Right kidney (tissue), 1 donor: ENCODE measurements around the gene MINDY4.

Experiments used
- DNase-seq: peaks from one replicate; pipeline ENCODE4 v3.0.0-alpha.2; 2016

Gene MINDY4

DNA sequence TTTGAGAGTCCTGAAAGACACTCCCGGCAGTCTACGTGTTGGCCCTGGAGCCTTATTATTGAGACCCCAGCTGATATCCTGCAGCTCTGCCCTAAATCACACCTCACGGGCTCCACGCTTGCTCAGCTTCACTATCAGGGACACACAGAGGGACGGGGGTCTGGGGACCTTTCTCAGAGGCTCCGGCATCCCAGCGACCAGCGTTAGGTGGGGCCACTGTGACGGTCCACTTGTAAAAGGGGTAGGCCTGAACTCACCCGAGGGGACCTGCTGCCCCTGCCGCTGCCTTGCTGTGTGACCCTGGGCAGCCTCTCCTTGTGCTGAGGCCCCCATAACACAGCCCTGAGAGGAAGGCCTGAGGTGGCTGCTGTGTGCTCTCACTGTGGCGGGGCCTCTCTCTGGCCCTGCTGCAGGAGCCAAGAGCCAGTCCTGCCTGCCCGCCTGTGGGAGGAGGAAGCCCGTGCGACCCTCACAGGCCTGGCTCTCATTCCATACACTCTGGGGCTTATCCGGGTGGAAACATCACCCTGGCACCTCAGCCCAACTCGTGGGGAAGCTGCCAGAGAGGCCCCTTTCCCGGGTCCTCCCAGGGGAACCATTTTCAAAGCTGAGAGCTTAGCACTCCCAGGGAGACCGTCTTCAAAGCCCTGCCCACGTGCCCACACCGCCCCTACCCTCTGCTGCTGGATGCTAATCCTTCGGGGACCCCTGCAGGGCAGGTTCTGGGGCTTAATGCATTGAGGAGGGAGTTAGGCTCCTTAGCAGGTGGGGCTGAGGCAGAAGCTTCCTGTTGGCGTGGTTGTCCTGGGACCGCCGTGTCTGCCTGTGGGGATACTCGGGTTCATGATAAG is 162.1 kb downstream of the MINDY4 start:
- no peak for DNase-seq

DNA sequence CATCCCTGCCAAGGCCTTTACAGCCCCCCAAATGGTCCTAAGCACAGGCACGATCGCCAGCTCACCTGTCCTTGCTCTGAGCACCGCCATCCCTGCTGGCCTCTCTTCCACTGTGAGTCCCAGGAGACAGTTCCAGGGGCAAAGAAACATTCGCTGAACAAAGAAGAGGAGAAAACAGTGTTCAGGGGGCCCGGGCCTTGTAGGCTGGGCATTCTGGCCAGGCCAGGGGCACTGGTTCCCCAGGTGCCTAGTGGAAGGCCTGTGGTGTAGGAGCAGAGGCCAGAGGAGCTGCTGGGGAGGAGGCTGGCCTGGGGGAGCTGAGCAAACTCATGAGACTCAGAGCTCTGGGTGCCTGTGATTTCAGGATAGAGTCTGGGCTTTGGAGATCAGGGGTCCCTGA is 163.0 kb downstream of the MINDY4 start:
- DNase-seq, result no peak

DNA sequence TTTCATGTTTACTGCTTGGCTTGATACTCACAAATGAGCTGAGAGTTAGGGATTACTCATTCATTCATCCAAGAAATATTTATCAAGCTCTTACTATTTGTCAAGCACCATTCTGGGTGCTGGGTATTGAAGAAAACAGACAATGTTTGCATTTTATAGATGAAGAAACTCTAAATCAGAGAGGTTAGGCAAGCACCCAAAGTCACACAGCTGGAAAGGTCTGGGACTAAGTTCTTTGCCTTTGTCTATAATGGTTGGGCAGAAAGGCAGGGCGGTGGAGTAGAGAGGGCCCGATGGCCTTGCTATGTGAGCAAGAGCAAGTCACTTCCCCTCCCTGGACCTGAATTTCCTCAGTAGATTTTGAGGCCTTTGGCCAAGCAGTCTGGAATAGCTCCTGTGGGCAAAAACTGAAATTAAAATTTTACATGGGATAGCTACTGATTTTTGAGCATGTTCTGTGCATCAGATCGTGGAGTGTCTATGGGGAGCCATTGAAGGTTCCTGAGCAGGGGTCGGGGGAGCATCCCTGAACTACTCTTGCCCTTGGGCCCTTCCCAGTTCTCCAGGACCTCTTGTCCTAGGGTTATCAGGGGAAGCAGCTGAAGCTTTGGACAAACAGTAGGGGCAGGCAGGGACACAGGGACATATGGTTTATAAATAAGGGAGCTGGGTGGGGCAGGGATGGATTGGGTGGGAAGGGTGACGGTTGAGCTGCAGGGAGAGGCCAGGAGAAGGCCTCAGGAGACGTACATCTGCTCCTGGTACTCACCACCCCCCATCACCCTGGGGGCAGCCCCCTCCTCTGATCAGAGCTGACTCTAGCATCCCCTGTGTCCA is 163.7 kb downstream of the MINDY4 start:
- DNase-seq, result no peak

DNA sequence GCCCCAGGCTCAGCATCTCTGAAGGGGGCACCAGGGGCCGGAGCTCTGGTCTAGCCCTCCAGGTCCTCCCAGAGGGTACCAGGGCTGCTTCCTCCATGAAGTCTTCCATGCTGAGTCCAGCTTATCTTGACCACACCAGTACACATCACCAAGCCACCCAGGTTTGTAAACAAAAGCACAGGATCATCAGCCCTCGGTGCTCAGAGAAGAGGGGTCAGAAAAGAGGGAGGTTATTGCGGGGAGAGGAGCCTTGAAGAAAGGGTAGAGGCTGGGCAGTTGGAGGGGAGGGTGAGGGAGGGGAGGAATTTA is 164.3 kb downstream of the MINDY4 start:
- no peak for DNase-seq

DNA sequence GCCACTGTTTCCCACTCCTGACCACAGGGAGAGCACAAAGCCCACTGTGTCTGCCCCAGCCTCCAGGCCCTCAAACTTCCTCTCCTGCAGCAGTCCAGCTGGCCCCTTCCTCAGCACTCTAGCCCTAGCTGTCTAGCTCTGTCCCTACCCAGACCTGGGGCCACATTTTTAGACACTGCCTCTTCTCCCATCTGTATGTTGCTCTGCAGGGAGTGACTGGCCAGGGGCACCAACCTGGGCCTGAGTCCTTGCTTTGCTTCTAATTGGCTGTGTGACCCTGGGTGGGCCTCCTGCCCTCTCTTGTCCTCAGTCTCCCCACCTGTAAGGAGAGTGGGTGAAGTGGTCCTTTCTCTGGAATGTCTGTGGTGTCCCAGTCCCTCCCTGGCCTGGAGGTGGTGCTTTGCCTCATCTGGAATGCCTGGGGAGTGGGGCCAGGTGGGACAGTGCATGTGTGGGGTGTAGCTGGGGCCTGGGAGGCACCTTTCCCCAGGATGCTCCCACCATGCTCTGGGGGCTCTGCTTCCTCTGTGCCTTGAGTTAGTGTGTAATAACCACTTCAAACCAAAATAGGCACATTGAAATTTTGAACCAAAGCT is 165.5 kb downstream of the MINDY4 start:
- no peak for DNase-seq

DNA sequence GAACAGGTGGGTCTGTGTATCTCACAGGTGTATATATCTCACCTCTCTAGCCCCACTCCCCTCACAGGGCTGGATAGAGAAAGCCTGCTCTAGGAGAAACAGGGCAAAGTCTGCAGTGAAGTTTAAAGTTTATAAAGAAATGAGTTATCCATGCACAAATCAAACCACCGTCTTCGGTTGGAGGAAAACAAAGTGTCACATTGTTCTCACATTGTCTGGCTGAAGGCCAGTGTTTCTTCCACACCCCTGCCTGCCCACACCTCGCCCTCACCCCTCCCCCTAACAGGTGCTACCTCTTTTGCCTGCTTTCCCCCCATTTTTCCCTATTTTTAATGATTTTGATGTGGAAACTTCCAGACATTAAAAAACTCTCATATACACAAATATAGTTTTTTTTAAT is 166.2 kb downstream of the MINDY4 start:
- no peak for DNase-seq

DNA sequence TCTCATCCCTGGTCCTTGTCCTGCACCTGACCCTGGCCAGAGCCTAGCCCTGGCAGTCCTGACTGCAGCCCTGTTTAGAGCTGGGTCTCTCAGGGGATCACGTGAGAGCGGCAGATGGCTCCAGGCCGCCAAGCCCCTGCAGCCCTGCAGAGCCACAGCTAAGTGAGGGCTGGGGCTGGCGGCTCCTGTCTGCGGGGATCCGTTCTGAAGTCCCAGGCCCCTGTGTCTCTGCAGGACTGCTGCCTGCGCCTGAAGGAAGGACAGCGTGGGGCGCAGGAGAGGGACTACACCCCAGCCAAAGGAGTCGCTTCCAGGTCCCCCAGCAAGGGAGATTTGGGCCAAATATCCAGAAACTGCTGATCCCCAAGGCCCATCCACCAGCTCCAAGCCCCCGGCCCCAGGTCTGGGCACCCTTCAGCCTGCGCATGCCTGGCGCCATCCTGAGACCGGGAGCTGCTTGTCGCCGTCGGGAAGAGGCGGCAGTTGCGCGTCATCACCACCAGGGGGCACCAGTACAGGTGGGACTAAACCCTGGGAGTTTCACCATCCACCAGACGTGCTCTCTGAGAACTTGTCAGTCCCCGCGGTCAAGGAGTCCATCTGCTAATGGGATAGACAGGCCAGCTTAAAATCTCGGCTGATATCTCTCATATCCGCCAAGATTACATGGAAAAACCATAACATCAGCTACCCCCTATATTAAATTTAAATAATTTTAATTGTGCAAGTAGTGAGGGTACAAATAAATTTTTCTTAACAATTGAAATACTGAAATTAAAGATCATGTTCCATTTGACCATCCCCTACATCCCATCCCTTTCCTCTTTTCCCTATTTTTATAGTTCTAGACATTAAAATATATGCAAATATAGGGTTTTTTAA is 167.5 kb downstream of the MINDY4 start:
- peak; percentile 82 for DNase-seq

DNA sequence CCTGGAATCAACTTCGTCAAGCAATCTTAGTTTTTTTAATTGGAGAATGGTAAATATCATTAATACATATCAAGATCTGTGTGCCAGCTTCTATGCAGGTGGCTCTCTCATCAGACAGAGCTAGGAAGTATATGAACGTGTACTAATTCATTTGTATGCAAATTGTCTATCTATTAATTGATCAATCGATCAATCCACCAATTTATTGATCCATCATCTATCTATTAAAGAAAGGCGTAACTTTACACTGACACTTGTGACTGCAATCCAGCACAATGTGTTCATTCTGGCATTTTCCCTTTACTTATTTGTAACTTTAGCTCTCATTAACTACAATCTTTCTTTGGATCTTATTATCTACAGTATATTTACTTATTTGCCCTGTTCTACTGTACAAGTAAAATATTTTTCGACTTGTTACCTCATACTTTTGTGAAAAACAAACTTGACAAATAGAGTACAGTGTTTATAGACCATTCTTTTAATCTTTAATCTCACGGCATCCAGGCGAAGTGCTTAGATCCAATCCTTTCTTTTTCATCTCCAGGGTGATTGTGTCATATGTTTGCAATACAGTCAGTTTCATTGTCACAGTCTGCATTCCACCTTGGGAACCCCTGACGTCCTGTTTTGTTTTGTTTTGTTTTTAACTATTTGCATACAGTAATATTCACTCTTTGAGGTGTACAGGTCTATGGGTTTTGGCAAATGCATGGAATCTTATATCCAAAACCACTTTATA is 170.5 kb downstream of the MINDY4 start:
- DNase-seq, result no peak
